ENCODE data around the gene TSPEAR.
"Not testable (repeated sequence)": the region's sequence is repeated elsewhere in the genome, so short reads cannot be mapped to it uniquely, and the experiment has no call there.

Gene TSPEAR

DNA sequence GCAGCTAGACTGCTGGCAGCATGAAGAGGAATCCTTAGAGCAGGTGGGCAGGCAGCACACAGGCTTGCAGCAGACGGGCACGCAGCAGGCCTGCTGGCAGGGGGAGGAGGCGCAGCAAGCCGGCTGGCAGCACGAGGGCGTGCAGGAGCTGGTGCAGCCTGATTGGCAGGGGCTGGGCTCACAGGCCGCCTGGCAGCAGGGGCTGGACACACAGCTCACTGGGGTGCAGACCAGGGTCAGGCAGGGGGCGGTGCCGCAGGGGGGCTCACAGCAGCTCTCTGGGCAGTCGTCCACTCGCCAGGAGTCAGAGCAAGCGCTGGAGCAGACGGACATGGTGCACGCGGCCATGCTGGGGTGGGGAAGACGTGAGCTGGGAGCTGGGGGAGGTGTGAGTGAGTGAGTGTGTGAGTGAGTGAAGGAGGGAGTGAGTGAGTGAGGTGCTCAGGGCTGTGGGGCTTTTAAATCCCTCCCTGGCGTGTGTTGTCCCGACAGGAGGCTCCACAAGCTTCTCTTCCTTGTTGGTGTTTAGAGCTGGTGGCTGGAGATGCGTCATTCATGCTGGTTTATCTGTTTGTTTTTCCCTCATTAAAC is 131.0 kb downstream of the TSPEAR start, which contains the start of gene KRTAP10-5:
KRTAP10-5 (minus strand) TSS at position 374 of the 591 bp plus-strand sequence; CDS start at position 348, 26 bp downstream.
- not testable (repeated sequence) for DNase-seq

- DNase-seq, result no peak
Measured at GRCh38 chr21:44579833-44580144, 131.6 kb downstream of the TSPEAR start.

DNA sequence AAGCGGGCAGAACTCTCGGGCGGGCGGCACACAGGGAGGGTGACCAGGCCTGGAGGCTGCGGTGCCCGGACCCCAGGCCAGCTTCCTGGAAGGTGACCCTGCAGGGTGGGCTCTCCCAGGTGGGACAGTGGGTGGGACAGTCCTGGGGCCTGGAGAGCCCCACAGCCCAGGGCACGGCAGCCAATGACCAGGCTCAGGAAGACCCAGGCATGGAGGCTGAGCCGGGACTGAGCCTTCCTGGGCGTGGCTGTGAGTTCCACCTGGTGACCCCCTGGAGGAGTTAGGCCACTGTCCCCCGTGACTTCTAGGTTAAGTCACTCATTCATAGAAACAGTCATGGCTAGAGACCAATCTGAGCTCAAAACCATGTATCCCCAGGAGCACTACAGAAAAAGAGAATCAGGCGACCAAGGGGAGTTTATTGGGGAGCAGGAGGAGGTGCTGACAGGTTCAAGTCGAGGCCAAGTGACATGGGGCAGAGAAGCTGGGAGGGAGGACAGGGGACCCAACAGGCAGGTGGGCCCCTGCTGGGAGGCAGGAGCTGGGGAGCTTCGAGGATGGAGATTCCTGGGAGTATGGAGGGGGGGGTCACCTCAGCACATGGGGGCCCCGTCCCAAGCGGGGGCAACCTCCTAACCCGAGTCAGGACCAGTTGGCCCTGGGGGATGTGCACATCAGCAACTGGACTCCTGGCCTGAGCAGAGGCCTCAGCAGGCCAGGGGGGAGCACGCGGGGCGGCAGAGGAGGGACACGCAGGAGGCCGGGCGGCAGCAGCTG is 132.1 kb downstream of the TSPEAR start:
- DNase-seq, result no peak

DNA sequence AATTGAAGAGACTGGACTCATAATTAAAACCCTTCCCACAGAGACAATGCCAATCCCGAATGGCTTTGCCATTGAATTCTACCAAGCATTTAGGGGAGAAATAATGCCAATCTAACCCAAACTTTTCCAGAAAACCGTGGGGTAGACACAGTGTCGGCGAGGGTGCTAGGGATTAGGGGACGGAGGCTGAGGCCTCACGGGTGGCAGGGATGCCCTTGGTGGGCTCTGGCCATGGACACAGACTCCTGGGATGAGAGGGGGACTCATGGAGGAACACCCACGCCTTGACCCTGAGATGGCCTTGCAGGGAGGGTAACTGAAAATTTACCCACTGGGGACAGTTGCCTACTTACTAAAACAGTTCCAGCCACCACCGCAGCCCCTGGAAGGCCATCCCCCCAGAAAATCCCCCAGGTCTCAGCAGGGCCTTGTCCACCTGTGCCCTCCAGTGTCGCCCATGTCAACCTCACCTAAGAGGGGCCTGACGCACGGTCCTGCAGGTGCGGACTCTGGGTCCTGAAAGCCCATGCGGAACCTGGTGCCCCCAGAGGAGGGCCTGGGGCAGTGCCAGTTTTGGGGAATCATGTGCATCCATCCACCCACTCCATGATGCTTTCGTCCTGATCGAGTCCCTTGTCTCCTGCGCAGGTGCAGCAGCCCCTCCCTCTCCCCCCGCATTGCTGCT is 132.9 kb downstream of the TSPEAR start:
- no peak for DNase-seq

- DNase-seq, result no peak
Measured at GRCh38 chr21:44576025-44576420, 135.3 kb downstream of the TSPEAR start.

- DNase-seq, result no peak
Measured at GRCh38 chr21:44575307-44576024, 135.9 kb downstream of the TSPEAR start.

DNA sequence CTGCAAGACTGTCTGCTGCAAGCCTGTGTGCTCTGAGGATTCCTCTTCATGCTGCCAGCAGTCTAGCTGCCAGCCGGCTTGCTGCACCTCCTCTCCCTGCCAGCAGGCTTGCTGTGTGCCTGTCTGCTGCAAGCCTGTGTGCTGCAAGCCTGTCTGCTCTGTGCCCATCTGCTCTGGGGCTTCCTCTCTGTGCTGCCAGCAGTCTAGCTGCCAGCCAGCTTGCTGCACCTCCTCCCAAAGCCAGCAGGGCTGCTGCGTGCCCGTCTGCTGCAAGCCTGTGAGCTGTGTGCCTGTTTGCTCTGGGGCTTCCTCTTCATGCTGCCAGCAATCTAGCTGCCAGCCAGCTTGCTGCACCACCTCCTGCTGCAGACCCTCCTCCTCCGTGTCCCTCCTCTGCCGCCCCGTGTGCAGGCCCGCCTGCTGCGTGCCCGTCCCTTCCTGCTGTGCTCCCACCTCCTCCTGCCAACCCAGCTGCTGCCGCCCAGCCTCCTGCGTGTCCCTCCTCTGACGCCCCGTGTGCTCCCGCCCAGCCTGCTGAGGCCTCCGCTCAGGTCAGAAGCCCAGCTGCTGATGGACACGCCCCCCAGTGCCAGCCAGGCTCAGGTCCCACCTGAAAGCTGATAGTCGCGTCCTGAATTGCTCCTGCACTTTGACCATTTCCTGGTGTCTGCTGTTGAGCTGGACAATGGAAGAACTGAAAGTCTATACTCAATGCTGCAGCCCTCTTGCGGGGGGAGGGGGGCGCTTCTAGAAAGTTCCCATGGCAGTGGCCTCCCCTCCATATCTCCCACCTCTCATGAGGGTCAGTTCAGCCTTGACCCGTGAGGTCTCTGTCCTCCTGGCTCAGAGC is 136.7 kb downstream of the TSPEAR start:
- no peak for DNase-seq

DNA sequence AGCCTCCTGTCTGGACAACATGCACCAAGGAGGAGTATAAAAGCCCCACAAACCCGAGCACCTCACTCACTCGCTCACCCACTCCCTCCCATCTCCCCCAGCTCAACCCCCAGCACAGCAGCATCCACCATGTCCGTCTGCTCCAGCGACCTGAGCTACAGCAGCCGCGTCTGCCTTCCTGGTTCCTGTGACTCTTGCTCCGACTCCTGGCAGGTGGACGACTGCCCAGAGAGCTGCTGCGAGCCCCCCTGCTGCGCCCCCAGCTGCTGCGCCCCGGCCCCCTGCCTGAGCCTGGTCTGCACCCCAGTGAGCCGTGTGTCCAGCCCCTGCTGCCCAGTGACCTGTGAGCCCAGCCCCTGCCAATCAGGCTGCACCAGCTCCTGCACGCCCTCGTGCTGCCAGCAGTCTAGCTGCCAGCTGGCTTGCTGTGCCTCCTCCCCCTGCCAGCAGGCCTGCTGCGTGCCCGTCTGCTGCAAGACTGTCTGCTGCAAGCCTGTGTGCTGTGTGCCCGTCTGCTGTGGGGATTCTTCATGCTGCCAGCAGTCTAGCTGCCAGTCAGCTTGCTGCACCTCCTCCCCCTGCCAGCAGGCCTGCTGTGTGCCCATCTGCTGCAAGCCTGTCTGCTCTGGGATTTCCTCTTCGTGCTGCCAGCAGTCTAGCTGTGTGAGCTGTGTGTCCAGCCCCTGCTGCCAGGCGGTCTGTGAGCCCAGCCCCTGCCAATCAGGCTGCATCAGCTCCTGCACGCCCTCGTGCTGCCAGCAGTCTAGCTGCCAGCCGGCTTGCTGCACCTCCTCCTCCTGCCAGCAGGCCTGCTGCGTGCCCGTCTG is 137.5 kb downstream of the TSPEAR start, which contains the start of gene KRTAP10-4:
KRTAP10-4 (plus strand) TSS at position 100 of the 827 bp plus-strand sequence; CDS start at position 130, 30 bp downstream.
- not testable (repeated sequence) for DNase-seq

DNA sequence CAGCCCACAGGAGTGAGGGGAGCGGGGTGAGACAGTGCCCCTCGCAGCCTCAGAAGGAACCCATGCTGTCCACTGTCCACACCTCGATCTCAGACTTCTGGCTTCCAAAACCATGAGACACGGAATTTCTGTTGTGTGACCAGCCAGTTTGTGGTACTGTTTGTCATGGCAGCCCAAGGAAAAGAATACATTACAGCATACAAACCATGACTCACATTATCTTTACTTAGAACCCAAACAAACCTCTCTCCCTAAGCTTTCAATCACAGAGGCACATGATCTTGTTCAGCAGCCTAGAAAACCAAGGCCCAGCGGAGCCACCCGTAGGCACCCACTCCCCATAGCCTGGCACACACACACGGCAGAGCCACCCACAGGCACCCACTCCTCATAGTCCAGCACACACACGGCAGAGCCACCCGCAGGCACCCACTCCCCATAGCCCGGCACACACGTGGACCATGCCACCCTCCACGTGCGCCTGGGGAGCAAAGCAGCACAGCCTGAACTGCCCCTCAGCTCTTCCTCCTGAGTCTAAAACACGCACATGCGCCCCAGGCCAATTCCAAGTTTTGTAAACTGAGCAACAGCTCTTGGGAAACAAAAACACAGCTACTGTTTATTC is 138.3 kb downstream of the TSPEAR start:
- DNase-seq, result no peak

- no peak for DNase-seq
Measured at GRCh38 chr21:44571844-44572782, 139.3 kb downstream of the TSPEAR start.

DNA sequence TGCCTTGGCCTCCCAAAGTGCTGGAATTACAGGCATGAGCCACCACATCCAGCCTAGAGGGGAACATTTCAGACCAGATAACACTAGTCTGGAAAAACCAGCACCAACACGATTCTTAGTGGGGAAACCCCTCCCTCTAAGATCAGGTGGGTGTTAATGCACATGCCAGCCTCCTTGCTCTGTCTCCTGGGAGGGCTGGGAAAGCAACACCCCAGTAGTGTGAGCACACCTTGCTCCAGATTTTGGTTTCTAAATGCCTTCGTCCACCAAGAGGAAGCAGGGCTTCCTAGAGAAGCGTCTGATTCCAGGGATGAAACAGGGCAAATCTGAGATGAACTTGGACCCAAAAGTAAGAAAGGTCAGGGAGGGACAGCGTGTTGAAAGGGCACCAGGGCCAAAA is 140.1 kb downstream of the TSPEAR start:
- DNase-seq, result no peak

- no peak for DNase-seq
Measured at GRCh38 chr21:44569861-44570517, 141.4 kb downstream of the TSPEAR start.

- DNase-seq, result no peak
Measured at GRCh38 chr21:44568667-44569556, 142.5 kb downstream of the TSPEAR start.

- DNase-seq, result no peak
Measured at GRCh38 chr21:44568261-44568660, 143.1 kb downstream of the TSPEAR start.

DNA sequence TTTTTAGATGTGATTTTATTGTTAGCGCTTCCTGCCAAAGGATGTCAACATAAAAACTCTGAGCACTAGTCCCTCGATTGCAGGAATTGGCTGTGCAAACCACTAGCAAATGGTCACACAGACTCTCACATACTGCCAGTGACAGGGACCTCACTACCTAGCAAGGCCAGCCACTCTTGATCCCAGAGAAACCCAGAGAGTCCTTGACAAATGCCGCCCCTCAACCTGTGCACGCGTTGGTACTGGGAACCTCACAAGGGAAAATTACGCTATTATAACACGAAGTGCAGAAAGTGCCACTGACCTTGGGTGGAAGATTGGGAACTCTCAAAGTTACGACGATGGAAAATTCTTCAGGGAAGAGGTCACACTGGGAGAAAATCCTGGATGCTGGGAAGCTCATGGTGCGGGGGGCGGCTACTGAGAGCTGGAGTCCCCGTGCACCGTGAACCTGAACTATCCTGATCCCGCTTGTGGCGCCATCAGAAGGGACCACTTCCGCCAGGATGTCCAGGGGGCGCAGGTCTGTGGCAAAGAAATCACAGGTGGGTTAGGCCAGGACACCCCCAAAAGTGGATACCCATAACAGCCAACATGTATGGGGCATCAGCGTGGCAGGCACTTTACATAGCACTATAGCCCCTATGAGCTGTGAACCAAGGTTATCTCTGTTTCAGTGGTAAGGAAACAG is 143.7 kb downstream of the TSPEAR start:
- no peak for DNase-seq

DNA sequence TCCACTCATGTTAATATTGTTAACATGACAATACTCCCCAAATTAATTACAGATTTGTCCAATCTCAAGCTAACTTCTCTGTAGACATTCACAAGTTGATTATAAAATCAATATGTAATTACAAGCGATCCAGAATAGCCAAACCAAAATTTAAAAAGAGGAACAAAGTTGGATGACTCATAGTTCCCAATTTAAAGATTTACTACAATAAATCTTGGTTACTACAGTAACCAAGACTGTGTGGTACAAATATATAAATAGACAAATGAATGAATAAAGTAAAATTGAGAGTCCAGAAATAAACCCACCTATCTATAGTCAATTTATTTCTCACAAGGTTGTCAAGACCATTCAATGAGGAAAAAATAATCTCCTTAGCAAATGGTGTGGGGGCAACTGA is 145.0 kb downstream of the TSPEAR start:
- DNase-seq, result no peak

GRCh38 chr21:44564886-44565598 is 146.3 kb downstream of the TSPEAR start:
- no peak for DNase-seq

Measured in CD4-positive, alpha-beta T cell treated with Interleukin-10 for 1 hour (primary cell).